GM21515 (cell line): Measurements from ENCODE around the gene OR5K1.

Experiments
- ATAC-seq: cut with Tn5 transposase; IDR thresholded peaks from one replicate; pipeline ENCODE4 v1.9.1; 2021; ENCODE audit not compliant: unreplicated experiment

The OR5K1 gene

GRCh38 chr3:98462901-98463300, at the start of gene OR5K1:
Gene OR5K1 (plus strand): TSS chr3:98463201. CDS start chr3:98469577, 6,376 bp downstream.
- no peak for ATAC-seq

GRCh38 chr3:98432575-98432974, 30.4 kb upstream of the OR5K1 start:
- no peak for ATAC-seq

- no peak for ATAC-seq
These were observed 29.2 kb upstream of the OR5K1 start for GRCh38 chr3:98433764-98434163.

GRCh38 chr3:98434412-98434811, 28.6 kb upstream of the OR5K1 start:
- no peak for ATAC-seq

- ATAC-seq = no peak
These were observed 22.7 kb upstream of the OR5K1 start for GRCh38 chr3:98440283-98440682.

GRCh38 chr3:98445949-98446406, 17.0 kb upstream of the OR5K1 start:
- peak; percentile 91 for ATAC-seq

GRCh38 chr3:98449606-98450193, 13.3 kb upstream of the OR5K1 start:
- no peak for ATAC-seq

- no peak for ATAC-seq
These were observed 12.6 kb upstream of the OR5K1 start for GRCh38 chr3:98450372-98450771.

- no peak for ATAC-seq
These were observed 9.2 kb upstream of the OR5K1 start for GRCh38 chr3:98453827-98454226.

GRCh38 chr3:98454929-98455328, 8.1 kb upstream of the OR5K1 start:
- no peak for ATAC-seq

GRCh38 chr3:98457543-98457942, 5.5 kb upstream of the OR5K1 start:
- ATAC-seq = no peak

- ATAC-seq = no peak
These were observed 2.8 kb upstream of the OR5K1 start for GRCh38 chr3:98460220-98460619.

GRCh38 chr3:98482717-98483482, 19.9 kb downstream of the OR5K1 start:
- no peak for ATAC-seq

- no peak for ATAC-seq
These were observed 20.6 kb downstream of the OR5K1 start for GRCh38 chr3:98483626-98484025.

GRCh38 chr3:98497381-98497780, 34.4 kb downstream of the OR5K1 start, which contains the start of gene OR5K2:
Gene OR5K2 (plus strand): TSS chr3:98497681. CDS start chr3:98497681, 0 bp downstream.
- ATAC-seq = no peak

GRCh38 chr3:98500019-98500418, 37.0 kb downstream of the OR5K1 start:
- no peak for ATAC-seq

GRCh38 chr3:98501270-98501669, 38.3 kb downstream of the OR5K1 start:
- ATAC-seq = no peak

GRCh38 chr3:98501863-98502576, 39.0 kb downstream of the OR5K1 start:
- ATAC-seq = no peak

GRCh38 chr3:98504539-98504938, 41.5 kb downstream of the OR5K1 start:
- ATAC-seq = no peak

- no peak for ATAC-seq
These were observed 45.6 kb downstream of the OR5K1 start for GRCh38 chr3:98508582-98508981.

- no peak for ATAC-seq
These were observed 49.6 kb downstream of the OR5K1 start for GRCh38 chr3:98512576-98512975.

- no peak for ATAC-seq
These were observed 50.1 kb downstream of the OR5K1 start for GRCh38 chr3:98513091-98513511.
